HG02798 (cell line): ENCODE measurements around the gene IVNS1ABP.

Experiments used
- ATAC-seq: cut with Tn5 transposase; IDR thresholded peaks from one replicate; pipeline ENCODE4 v1.9.1; 2021; ENCODE audit warnings: mild to moderate bottlenecking; ENCODE audit not compliant: unreplicated experiment, poor library complexity

IVNS1ABP gene

DNA sequence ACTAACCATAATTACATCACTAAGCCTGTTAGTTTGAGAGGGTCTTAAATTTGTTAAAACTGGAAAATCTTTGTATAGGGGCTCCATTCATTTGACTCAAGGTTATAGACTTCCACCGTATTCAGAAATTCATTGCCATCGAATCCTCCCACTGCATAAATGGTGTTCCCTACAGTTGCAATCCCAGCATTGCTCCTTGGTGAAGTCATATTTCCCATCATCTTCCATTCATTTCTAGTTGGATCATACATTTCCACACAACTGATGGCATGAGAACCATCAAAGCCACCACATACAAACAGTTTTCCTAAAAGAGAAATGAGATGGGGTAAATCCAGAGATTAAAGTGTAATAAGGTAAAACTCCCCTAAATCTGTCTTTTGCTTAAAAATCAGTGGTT is 19.1 kb downstream of the IVNS1ABP start:
- ATAC-seq = no peak

GRCh38 chr1:185295091-185295490 is 22.0 kb downstream of the IVNS1ABP start:
- ATAC-seq = no peak

GRCh38 chr1:185293967-185294542 is 23.0 kb downstream of the IVNS1ABP start:
- ATAC-seq = no peak

DNA sequence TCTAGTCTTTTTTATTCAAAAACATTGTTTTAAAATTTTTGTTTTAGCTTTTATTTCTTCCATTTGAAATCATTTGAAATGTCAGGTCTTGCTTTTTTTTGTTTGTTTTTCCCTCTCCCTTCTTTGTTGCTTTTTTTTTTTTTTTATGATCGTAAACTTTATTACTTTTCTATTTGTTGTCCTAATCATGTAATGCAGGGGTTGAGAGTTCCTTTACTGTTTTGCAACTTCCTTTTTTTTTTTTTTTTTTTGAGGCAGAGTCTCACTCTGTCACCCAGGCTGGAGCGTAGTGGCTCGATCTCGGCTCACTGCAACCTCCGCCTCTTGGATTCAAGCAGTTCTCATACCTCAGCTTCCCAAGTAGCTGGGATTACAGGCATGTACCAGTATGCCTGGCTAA is 24.8 kb downstream of the IVNS1ABP start:
- ATAC-seq = no peak

- ATAC-seq = no peak
These were observed 25.4 kb downstream of the IVNS1ABP start for GRCh38 chr1:185291652-185292051.

- ATAC-seq = no peak
These were observed 25.9 kb downstream of the IVNS1ABP start for GRCh38 chr1:185291159-185291558.

DNA sequence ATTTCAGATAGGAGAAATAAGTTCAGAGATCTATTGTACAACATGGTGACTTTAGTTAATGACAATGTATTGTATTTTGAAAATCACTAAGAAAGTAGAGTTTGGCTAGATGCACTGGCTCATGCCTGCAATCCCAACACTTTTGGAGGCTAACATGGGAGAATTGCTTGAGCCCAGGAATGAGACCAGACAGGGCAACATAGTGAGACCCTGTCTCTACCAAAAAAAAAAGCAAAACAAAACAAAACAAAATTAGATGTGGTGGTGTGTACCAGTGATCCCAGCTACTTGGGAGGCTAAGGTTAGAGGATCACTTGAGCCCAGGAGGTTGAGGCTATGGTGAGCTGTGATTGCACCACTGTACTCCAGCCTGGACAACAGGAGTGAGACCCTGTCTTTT is 27.2 kb downstream of the IVNS1ABP start:
- ATAC-seq = no peak

- no peak for ATAC-seq
These were observed 28.6 kb downstream of the IVNS1ABP start for GRCh38 chr1:185288435-185288834.

GRCh38 chr1:185287451-185287850 is 29.6 kb downstream of the IVNS1ABP start:
- no peak for ATAC-seq

GRCh38 chr1:185284533-185285276 is 32.3 kb downstream of the IVNS1ABP start:
- no peak for ATAC-seq

DNA sequence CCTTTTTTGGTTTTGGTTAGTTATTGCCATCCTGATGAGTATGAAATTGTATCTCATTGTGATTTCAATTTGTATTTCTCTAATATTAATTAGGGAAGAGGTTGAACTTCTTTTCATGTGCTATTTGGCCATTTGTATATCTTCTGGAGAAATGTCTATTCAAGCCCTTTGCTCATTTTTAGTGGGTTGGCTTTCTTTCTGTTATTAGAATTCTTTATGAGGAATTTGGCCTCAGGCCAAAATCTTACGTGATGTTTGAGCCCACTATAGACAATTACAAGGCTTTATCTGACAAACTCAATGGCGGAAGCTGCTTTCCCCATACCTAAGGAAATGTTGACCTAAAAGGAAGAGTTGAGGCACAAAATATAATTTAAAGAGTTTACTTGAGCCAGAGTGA is 32.9 kb downstream of the IVNS1ABP start:
- no peak for ATAC-seq

DNA sequence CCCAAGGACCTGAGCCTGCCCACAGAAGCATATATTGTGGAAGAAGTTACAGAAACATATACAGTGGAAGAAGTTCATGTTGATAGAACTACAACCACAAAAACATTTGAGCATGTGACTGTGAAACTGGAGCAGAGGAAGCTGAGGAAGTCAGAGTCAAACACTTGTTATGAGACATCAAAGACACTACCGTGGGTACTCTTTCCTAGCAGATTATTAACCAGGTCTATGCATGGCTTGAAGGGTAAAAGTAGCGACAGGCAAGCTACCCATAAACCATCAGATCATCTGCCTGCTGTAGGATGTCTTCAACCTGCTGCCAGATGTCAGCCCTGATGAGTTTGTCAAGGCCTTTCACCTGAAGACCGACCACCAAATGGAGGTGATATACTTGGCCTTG is 35.8 kb downstream of the IVNS1ABP start:
- ATAC-seq = peak; percentile 85

DNA sequence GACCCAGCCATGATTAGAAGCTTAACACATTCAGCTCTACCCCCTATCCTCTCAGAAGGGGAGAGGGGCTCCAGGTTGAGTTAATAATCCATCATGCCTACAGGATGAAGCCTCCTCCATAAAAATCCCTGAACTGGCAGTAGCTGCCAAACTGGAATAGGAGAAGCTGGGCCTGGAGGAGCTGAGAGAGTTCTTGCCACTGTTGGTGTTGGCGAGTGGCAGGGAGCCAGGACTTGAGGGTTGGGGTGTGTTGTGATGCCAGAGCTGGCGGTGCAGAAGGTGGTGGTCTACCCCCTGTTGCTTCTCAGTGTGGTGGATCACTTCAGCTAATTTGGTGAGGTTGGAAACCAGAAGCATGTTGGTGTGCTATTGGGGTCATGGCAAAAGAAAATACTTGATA is 36.5 kb downstream of the IVNS1ABP start:
- no peak for ATAC-seq

- no peak for ATAC-seq
These were observed 37.5 kb downstream of the IVNS1ABP start for GRCh38 chr1:185279571-185279970.

- ATAC-seq = no peak
These were observed 45.1 kb downstream of the IVNS1ABP start for GRCh38 chr1:185271921-185272320.

DNA sequence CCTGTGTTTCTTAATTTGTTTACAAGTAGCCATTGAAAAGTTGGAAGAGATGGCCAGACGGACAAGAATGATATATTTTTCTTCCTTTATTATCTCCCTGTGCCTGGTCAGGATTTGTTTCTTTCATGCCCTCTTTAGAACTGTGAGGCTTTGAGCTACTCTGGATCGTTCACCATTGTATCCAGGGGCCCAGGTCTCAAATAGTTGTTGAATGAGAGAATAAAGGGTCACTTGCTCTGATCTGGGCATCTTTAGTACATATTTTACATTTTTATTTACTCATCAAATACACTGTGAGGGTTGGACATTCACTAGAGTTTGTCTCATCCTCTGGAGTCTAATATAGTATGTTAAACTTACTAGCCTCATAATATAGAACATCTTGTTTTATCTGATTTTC is 48.7 kb downstream of the IVNS1ABP start:
- ATAC-seq = no peak

DNA sequence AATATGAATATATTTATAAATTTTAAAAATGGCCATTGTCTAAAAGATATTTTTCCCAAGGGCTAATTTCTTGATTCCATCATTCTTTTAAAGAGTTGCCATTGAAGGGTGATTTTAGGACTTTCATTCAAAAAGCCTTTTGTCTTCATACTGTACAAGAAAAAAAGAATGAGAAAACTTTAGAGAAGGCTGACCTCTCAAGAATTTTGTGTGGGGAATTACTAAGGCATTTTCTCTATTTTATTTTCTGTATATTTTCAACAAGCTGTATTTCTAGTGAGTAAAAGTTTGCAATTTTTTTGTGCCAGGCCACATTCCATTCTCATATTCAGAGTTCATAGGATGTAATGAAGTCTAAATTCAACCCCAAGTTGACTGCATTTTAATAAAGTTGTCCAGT is 49.3 kb downstream of the IVNS1ABP start:
- no peak for ATAC-seq

DNA sequence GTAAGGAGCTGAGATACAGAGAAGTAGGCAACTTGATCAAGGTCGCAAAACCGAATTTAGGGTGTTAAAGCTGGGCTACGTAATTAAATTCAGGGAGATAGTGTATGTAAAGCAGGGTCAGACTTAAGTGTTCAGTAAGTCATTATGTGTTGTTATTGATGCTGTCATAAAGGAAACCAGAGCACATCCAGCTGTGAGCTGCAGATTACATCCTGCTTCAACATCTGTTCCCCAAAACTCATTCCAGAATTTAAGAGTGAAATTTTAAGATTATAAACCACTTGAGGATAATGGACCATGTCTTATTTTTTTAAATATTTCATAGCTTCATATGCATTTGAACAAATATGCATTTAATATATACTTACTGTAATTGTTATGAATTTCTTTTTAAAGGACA is 49.7 kb downstream of the IVNS1ABP start:
- ATAC-seq = no peak

DNA sequence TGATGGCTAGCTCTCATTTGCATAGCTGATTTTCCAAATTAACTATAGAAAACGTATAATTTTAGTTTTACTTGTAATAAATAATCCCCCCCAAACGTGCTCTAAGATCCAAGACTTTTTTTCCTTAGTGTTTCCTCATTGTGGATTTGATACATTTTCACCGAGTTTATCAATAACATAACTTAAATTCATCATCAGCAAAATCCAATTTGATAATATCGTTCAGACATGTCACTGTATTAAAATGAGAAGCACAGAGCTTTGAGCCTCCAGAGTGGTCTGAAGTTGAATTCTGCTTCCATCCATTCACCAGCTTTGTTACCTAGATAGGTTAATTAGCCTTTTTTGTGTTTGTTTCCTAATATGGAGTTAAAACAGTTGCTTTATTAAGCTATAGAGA is 51.7 kb downstream of the IVNS1ABP start:
- ATAC-seq = no peak

- no peak for ATAC-seq
These were observed 53.3 kb downstream of the IVNS1ABP start for GRCh38 chr1:185263780-185264179.

DNA sequence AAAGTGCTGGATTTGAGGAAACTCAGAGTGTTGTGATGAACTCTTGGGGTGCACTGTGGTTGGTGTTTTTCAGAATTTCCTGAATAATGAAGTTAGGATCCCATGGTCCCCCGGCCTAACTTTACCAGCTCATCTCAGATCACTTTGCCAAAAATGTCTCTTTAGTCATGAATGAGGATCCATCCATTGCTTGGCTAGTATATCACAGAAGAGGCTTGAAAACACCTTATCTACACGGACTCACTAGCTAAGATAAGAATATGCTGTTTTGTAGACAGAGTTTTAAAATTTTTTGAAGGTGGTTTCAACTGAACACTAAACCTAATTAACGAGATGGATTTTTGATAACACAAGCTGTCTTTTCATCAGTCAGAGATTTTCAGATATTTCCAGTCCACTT is 53.8 kb downstream of the IVNS1ABP start:
- ATAC-seq = no peak

- ATAC-seq = no peak
These were observed 54.9 kb downstream of the IVNS1ABP start for GRCh38 chr1:185262151-185262550.
